ENCODE data around the gene HMGXB4.

GRCh38 chr22:35230839-35231584 lies 26.3 kb upstream of the HMGXB4 start:
- TF ChIP-seq BRCA1 (IDR thresholded peaks at IDR 0.05; ENCODE audit: low read depth, low read length) = no peak
- TF ChIP-seq, protein P1, sequence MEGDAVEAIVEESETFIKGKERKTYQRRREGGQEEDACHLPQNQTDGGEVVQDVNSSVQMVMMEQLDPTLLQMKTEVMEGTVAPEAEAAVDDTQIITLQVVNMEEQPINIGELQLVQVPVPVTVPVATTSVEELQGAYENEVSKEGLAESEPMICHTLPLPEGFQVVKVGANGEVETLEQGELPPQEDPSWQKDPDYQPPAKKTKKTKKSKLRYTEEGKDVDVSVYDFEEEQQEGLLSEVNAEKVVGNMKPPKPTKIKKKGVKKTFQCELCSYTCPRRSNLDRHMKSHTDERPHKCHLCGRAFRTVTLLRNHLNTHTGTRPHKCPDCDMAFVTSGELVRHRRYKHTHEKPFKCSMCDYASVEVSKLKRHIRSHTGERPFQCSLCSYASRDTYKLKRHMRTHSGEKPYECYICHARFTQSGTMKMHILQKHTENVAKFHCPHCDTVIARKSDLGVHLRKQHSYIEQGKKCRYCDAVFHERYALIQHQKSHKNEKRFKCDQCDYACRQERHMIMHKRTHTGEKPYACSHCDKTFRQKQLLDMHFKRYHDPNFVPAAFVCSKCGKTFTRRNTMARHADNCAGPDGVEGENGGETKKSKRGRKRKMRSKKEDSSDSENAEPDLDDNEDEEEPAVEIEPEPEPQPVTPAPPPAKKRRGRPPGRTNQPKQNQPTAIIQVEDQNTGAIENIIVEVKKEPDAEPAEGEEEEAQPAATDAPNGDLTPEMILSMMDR (IDR thresholded peaks at IDR 0.05; ENCODE audit: control extremely low read depth in 1 of 3, insufficient read depth in 1 of 3, low read depth in 1 of 3, low read length in 3 of 3) = no peak
- no peak for TF ChIP-seq POLR2A (IDR thresholded peaks at IDR 0.05; ENCODE audit: control extremely low read depth in 1 of 2, low read depth in 2 of 2, low read length in 2 of 2)
- TF ChIP-seq CBX8 (IDR thresholded peaks at IDR 0.05; ENCODE audit: borderline replicate concordance, low read depth, low read length) = no peak
- TF ChIP-seq RAD21 (IDR thresholded peaks at IDR 0.05 in 1 of 2, conservative IDR thresholded peaks at IDR 0.05 in 1 of 2; ENCODE audit: low read depth in 2 of 2, low read length in 2 of 2) = no peak
- TF ChIP-seq MAFK (IDR thresholded peaks at IDR 0.05; ENCODE audit: low read depth, low read length) = no peak
- no peak for TF ChIP-seq SUZ12 (IDR thresholded peaks at IDR 0.05; ENCODE audit: low read length)
- TF ChIP-seq EZH2 (IDR thresholded peaks at IDR 0.05; ENCODE audit: low read depth, low read length, severe bottlenecking) = no peak
- TF ChIP-seq KDM1A (IDR thresholded peaks at IDR 0.05; ENCODE audit: borderline replicate concordance, low read length) = no peak
- no peak for TF ChIP-seq POLR2AphosphoS5 (IDR thresholded peaks at IDR 0.05; ENCODE audit: low read depth, low read length)

All from H1 (cell line).